Gastroesophageal sphincter (tissue), 4 donors: ENCODE results near the gene SWSAP1. TPM values are rescaled to one million over a fixed set of nuclear protein-coding genes. Genes with fewer than 3 reads are reported as not detected.

Source experiments
- ATAC-seq: fragments of 150-250 bp; one replicate; pipeline ENCODE4 v1.9.1; 2016; ENCODE audit warnings: mild to moderate bottlenecking, moderate library complexity
- H3K27ac ChIP-seq, 4 donors: fragments of 200-600 bp; sonication (generic) in 3 of 4; 1 replicate in 3 of 4; 2 replicates in 1 of 4; pipeline ENCODE4 v1.5.1; 2016 to 2019
- H3K27me3 ChIP-seq: fragments of 200-600 bp; sonication (generic); one replicate; pipeline ENCODE4 v1.5.1; 2019
- H3K36me3 ChIP-seq, 2 donors: fragments of 200-600 bp; sonication (generic); one replicate each; pipeline ENCODE4 v1.5.1; 2019; ENCODE audit warnings: control low read depth in 1 of 2
- H3K4me1 ChIP-seq, 3 donors: fragments of 200-600 bp; sonication (generic); 1 replicate in 2 of 3; 2 replicates in 1 of 3; pipeline ENCODE4 v1.5.1; 2016 to 2019; ENCODE audit warnings: control low read depth in 2 of 3
- H3K4me3 ChIP-seq, 2 donors: fragments of 200-600 bp; sonication (generic); one replicate each; pipeline ENCODE4 v1.5.1; 2019; ENCODE audit warnings: mild to moderate bottlenecking in 1 of 2, moderate library complexity in 1 of 2
- H3K9me3 ChIP-seq, 3 donors: fragments of 200-600 bp; sonication (generic); one replicate each; pipeline ENCODE4 v1.5.1; 2017 to 2019; ENCODE audit warnings: control low read depth in 2 of 3
- CTCF ChIP-seq, 4 experiments: fragments of 200-600 bp in 2 of 4; fragments of 450-650 bp in 2 of 4; sonication (generic) in 1 of 4; IDR thresholded peaks; one replicate each; pipeline ENCODE4 v1.5.1; 2017 to 2019; ENCODE audit warnings: antibody characterized with exemption in 4 of 4, mild to moderate bottlenecking in 2 of 4, moderate library complexity in 2 of 4
- EP300 ChIP-seq: sonication (generic); formaldehyde crosslinking; IDR thresholded peaks from one replicate; pipeline ENCODE4 v1.6.1; 2017; ENCODE audit warnings: antibody characterized with exemption, mild to moderate bottlenecking
- POLR2A ChIP-seq, 2 donors: fragments of 450-650 bp; IDR thresholded peaks; one replicate each; pipeline ENCODE4 v1.6.1; 2017; ENCODE audit warnings: antibody characterized with exemption in 2 of 2, mild to moderate bottlenecking in 2 of 2, moderate library complexity in 1 of 2
- POLR2AphosphoS5 ChIP-seq: sonication (generic); formaldehyde crosslinking; IDR thresholded peaks from one replicate; pipeline ENCODE4 v1.6.1; 2017; ENCODE audit warnings: antibody characterized with exemption
- WGBS, 2 donors: methylation state at CpG; one replicate each; pipeline ENCODE4 v1.1.5; 2018; ENCODE audit warnings: low coverage in 1 of 2; 5-methylcytosine and 5-hydroxymethylcytosine counted together
- total RNA-seq, 4 donors: library from RNA; depleted of rRNA; stranded (reverse); fragments of >200 nt; gene quantifications; one replicate each; pipeline ENCODE4 v1.1.0, GENCODE V29; 2016

The SWSAP1 gene
- total RNA-seq, 4 donors from 2014 or later = 0.62 to 2.6 (median 1.0) TPM

DNA sequence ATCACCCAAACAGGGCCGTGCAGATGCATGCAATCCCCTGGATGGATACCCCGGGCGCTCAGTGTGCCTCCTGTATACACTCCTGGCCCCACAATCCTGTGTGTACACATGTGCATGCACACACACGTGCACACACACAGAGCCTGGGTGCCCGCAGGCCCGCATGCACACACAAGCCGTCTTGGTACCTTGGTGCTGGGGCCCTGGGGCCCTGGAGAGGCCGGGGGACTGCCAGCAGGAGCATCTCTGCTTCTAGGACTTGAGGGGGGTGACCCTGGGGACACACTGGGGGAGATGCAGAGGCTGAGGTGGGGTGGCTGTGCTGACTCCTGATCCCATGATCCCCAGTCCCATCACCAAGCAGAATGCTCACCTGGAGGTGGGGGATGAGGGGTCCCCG is 25.2 kb downstream of the SWSAP1 start:
- Histone ChIP-seq H3K27ac (no peak overlapping the region), H3K27me3 (peaks cover 11% of the 10 kb centered on the region), H3K9me3 (no peaks in the 10 kb centered on the region), H3K4me3 (no peak overlapping the region), H3K36me3 (no peaks in the 10 kb centered on the region), H3K4me1 (no peaks in the 10 kb centered on the region)
- TF ChIP-seq CTCF (IDR thresholded peaks at IDR 0.05) = no peak
- TF ChIP-seq EP300 = no peak
- TF ChIP-seq POLR2AphosphoS5 = no peak
- TF ChIP-seq POLR2A (IDR thresholded peaks at IDR 0.05) = no peak
- no peak for ATAC-seq
- 80 to 100% methylated on average over 1 of the region's 9 CpGs for WGBS, 2 donors

- Histone ChIP-seq H3K4me1 (no peaks in the 10 kb centered on the region), H3K4me3 (no peak overlapping the region), H3K27ac (no peak overlapping the region), H3K27me3 (peaks cover 9% of the 10 kb centered on the region), H3K9me3 (no peaks in the 10 kb centered on the region), H3K36me3 (no peaks in the 10 kb centered on the region)
- WGBS, 2 donors = 57% methylated on average over 1 of the region's 1 CpG; no CpG with 5 or more reads in 1 of the 2 donors
- ATAC-seq = no peak
- TF ChIP-seq CTCF (IDR thresholded peaks at IDR 0.05) = no peak
- no peak for TF ChIP-seq EP300
- TF ChIP-seq POLR2A (IDR thresholded peaks at IDR 0.05) = no peak
- no peak for TF ChIP-seq POLR2AphosphoS5
Observed at GRCh38 chr19:11400798-11401197, 26.3 kb downstream of the SWSAP1 start.

GRCh38 chr19:11401808-11402543 is 27.5 kb downstream of the SWSAP1 start:
- TF ChIP-seq POLR2AphosphoS5 (no peak), CTCF (IDR thresholded peaks at IDR 0.05) (no peak), POLR2A (IDR thresholded peaks at IDR 0.05) (no peak), EP300 (no peak)
- no peak for ATAC-seq
- Histone ChIP-seq H3K4me3 (no peak overlapping the region), H3K36me3 (no peaks in the 10 kb centered on the region), H3K27ac (no peak overlapping the region), H3K9me3 (no peaks in the 10 kb centered on the region), H3K27me3 (peaks cover 21% of the 10 kb centered on the region), H3K4me1 (peaks cover 0 to 6% (median 0%) of the 10 kb centered on the region in 3 donors)
- WGBS, 2 donors = 82 to 88% methylated on average over 3 to 4 of the region's 9 CpGs

- H3K4me3 ChIP-seq = no peak overlapping the region
- no peaks in the 10 kb centered on the region for H3K36me3 ChIP-seq
- no peak overlapping the region for H3K27ac ChIP-seq
- peaks cover 41% of the 10 kb centered on the region for H3K27me3 ChIP-seq
- H3K9me3 ChIP-seq = no peaks in the 10 kb centered on the region
- 60 to 69% methylated on average over 4 to 7 of the region's 9 CpGs for WGBS, 2 donors
- ATAC-seq = no peak
- H3K4me1 ChIP-seq = peaks cover 0 to 6% (median 0%) of the 10 kb centered on the region in 3 donors
- TF ChIP-seq CTCF (IDR thresholded peaks at IDR 0.05) = no peak
Observed at GRCh38 chr19:11404588-11405222, 30.2 kb downstream of the SWSAP1 start.
